WERI-Rb-1 (cell line): Measurements from ENCODE around the gene TMEM132C.

Experiments used
- DNase-seq: peaks from one replicate; pipeline ENCODE4 v3.0.0-alpha.2; 2020
- H3K27ac ChIP-seq: fragments of 250-450 bp; sonication (Bioruptor Pico); 2 replicates; pipeline ENCODE4 v1.5.1; 2020; ENCODE audit warnings: mild to moderate bottlenecking, moderate library complexity
- H3K27me3 ChIP-seq: fragments of 250-450 bp; sonication (Bioruptor Pico); 2 replicates; pipeline ENCODE4 v1.5.1; 2021; ENCODE audit warnings: mild to moderate bottlenecking, low read depth, moderate library complexity; ENCODE audit not compliant: insufficient read depth, severe bottlenecking
- H3K36me3 ChIP-seq: fragments of 250-450 bp; sonication (Bioruptor Pico); 2 replicates; pipeline ENCODE4 v1.5.1; 2020; ENCODE audit warnings: mild to moderate bottlenecking, moderate library complexity
- H3K4me3 ChIP-seq: 2 replicates; pipeline ENCODE4 v1.5.1; 2011; ENCODE audit warnings: low read depth, mild to moderate bottlenecking, control low read depth, low read length
- H3K9me3 ChIP-seq: fragments of 250-450 bp; sonication (Bioruptor Pico); 2 replicates; pipeline ENCODE4 v1.5.1; 2021; ENCODE audit warnings: mild to moderate bottlenecking, moderate library complexity; ENCODE audit not compliant: severe bottlenecking
- CTCF ChIP-seq: IDR thresholded peaks from 2 replicates; pipeline ENCODE4 v1.5.1; 2011; ENCODE audit warnings: low read depth, mild to moderate bottlenecking, control low read depth, inconsistent platforms, low read length

The TMEM132C gene

GRCh38 chr12:128698301-128698972 is 431.5 kb downstream of the TMEM132C start:
- no peak for TF ChIP-seq CTCF
- Histone ChIP-seq H3K27me3 (no peaks in the 10 kb centered on the region), H3K9me3 (no peaks in the 10 kb centered on the region), H3K36me3 (no peaks in the 10 kb centered on the region), H3K27ac (no peak overlapping the region), H3K4me3 (no peak overlapping the region)
- no peak for DNase-seq

GRCh38 chr12:128699106-128699505 is 432.1 kb downstream of the TMEM132C start:
- H3K9me3 ChIP-seq = no peaks in the 10 kb centered on the region
- no peak for TF ChIP-seq CTCF
- H3K27ac ChIP-seq = no peak overlapping the region
- DNase-seq = no peak
- H3K36me3 ChIP-seq = no peaks in the 10 kb centered on the region
- H3K27me3 ChIP-seq = no peaks in the 10 kb centered on the region
- no peak overlapping the region for H3K4me3 ChIP-seq

GRCh38 chr12:128702371-128702770 is 435.4 kb downstream of the TMEM132C start:
- no peaks in the 10 kb centered on the region for H3K9me3 ChIP-seq
- no peaks in the 10 kb centered on the region for H3K27me3 ChIP-seq
- H3K4me3 ChIP-seq = no peak overlapping the region
- H3K27ac ChIP-seq = no peak overlapping the region
- TF ChIP-seq CTCF = no peak
- no peak for DNase-seq
- H3K36me3 ChIP-seq = no peaks in the 10 kb centered on the region

GRCh38 chr12:128705140-128705539 is 438.2 kb downstream of the TMEM132C start:
- H3K4me3 ChIP-seq = no peak overlapping the region
- H3K27ac ChIP-seq = no peak overlapping the region
- no peaks in the 10 kb centered on the region for H3K27me3 ChIP-seq
- H3K9me3 ChIP-seq = no peaks in the 10 kb centered on the region
- DNase-seq = no peak
- no peaks in the 10 kb centered on the region for H3K36me3 ChIP-seq
- TF ChIP-seq CTCF = no peak

- Histone ChIP-seq H3K27ac (no peak overlapping the region), H3K36me3 (no peaks in the 10 kb centered on the region), H3K9me3 (no peaks in the 10 kb centered on the region), H3K4me3 (no peak overlapping the region), H3K27me3 (no peaks in the 10 kb centered on the region)
- no peak for DNase-seq
- no peak for TF ChIP-seq CTCF
Measured at GRCh38 chr12:128707488-128707887, 440.5 kb downstream of the TMEM132C start.

GRCh38 chr12:128708789-128709188 is 441.8 kb downstream of the TMEM132C start:
- Histone ChIP-seq H3K36me3 (no peaks in the 10 kb centered on the region), H3K4me3 (no peak overlapping the region), H3K27me3 (no peaks in the 10 kb centered on the region), H3K9me3 (no peaks in the 10 kb centered on the region), H3K27ac (no peak overlapping the region)
- DNase-seq = no peak
- no peak for TF ChIP-seq CTCF
